PFSK-1 (cell line): ENCODE data around the gene BCL11B.

ENCODE experiments used
- FOXP2 ChIP-seq: optimal IDR thresholded peaks from 2 replicates; pipeline ENCODE3; 2011; ENCODE audit warnings: borderline replicate concordance, control low read depth, inconsistent platforms; ENCODE audit not compliant: insufficient read depth; ENCODE audit errors: extremely low read length, extremely low read depth
- POLR2AphosphoS5 ChIP-seq: IDR thresholded peaks from 2 replicates; pipeline ENCODE4 v1.6.1; 2012; ENCODE audit warnings: low read depth, mild to moderate bottlenecking, control low read depth, low read length, moderate library complexity
- SIN3A ChIP-seq: IDR thresholded peaks from 2 replicates; pipeline ENCODE4 v1.6.1; 2012; ENCODE audit warnings: mild to moderate bottlenecking, low read length, moderate library complexity, borderline replicate concordance; ENCODE audit not compliant: insufficient read depth
- TAF1 ChIP-seq: IDR thresholded peaks from 2 replicates; pipeline ENCODE4 v1.6.1; 2012; ENCODE audit warnings: low read length, control low read depth, borderline replicate concordance; ENCODE audit not compliant: insufficient read depth
- TF ChIP-seq, protein P1 (sequence below), 2 experiments: IDR thresholded peaks; 2 replicates each; pipeline versions ENCODE4 v1.6.1 to v1.8.0; 2011 to 2012; ENCODE audit warnings: low read depth in 2 of 2, low read length in 2 of 2, control low read depth in 1 of 2, inconsistent platforms in 1 of 2, mild to moderate bottlenecking in 1 of 2, moderate library complexity in 1 of 2; ENCODE audit not compliant: insufficient read depth in 1 of 2

The BCL11B gene

DNA sequence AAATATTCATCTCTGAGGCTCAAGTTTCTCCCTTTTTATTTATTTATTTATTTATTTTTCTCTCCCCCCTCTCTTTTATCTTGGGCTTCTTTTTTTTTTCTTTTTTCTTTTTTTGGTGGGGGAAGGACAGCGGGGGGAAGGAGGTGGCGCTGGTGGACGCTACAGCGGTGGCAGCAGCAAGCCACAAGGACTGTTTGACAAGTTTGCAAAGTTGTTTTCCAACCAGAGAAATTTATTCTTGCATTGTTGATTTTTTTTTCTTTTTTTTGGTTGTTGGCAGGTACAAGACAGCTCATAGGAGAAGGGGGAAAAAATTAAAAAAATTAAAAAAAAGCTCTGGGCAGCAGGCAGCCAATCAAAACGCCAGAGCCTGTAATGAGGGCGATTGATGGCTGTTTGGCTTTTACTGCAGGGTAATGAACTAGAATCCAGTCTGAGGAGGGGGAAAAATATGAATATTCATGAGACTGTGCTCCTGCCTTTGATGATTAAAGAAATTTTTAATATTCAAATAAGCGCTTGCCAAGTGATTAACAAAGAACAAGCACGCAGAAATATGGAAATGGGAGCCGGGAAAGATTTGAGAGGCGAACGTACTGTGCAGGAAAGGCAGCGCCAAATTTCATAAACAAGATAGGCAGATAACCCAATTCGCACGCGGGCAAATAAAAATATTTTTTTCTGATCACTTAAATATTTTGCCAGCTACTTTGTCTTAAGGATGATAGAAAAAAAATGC, 36.2 kb downstream of the BCL11B start:
- no peak for TF ChIP-seq TAF1
- TF ChIP-seq, protein P1, sequence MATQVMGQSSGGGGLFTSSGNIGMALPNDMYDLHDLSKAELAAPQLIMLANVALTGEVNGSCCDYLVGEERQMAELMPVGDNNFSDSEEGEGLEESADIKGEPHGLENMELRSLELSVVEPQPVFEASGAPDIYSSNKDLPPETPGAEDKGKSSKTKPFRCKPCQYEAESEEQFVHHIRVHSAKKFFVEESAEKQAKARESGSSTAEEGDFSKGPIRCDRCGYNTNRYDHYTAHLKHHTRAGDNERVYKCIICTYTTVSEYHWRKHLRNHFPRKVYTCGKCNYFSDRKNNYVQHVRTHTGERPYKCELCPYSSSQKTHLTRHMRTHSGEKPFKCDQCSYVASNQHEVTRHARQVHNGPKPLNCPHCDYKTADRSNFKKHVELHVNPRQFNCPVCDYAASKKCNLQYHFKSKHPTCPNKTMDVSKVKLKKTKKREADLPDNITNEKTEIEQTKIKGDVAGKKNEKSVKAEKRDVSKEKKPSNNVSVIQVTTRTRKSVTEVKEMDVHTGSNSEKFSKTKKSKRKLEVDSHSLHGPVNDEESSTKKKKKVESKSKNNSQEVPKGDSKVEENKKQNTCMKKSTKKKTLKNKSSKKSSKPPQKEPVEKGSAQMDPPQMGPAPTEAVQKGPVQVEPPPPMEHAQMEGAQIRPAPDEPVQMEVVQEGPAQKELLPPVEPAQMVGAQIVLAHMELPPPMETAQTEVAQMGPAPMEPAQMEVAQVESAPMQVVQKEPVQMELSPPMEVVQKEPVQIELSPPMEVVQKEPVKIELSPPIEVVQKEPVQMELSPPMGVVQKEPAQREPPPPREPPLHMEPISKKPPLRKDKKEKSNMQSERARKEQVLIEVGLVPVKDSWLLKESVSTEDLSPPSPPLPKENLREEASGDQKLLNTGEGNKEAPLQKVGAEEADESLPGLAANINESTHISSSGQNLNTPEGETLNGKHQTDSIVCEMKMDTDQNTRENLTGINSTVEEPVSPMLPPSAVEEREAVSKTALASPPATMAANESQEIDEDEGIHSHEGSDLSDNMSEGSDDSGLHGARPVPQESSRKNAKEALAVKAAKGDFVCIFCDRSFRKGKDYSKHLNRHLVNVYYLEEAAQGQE (IDR thresholded peaks at IDR 0.05; ENCODE audit: insufficient read depth in 1 of 2, low read depth in 2 of 2, low read length in 2 of 2) = no peak
- no peak for TF ChIP-seq POLR2AphosphoS5
- TF ChIP-seq FOXP2 = no peak
- TF ChIP-seq SIN3A = no peak

DNA sequence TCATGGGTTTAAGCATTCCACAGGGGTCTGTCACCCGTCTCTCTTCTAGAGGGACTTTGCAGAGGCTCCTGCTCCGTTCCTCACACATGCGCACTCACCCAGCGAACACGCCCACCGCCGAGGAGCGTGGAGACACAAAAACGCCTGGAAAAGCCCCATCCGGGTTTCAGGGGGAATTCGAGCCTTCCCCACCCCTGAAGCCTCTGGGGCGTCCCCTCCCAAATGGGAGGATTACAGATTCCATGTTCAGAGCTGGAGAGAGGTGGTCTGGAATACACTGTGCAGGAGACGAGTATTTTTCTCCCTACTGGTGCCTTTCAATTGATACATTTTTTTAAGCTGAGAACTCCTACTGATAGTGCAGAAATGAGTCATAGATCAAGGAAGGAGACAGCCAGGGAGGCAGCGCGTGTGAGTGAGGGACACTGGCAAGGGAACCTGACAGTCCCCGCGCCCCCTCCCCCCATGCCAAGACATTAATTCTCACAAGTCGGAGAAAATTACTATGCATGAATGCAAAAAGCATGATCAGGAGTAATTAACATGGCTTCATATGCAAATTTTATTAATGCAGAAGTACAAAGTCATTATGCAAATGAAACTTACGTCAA, 36.9 kb downstream of the BCL11B start:
- TF ChIP-seq FOXP2 (no peak), POLR2AphosphoS5 (no peak), SIN3A (no peak), TAF1 (no peak)
- TF ChIP-seq, protein P1 (IDR thresholded peaks at IDR 0.05; ENCODE audit: insufficient read depth in 1 of 2, low read depth in 2 of 2, low read length in 2 of 2) = no peak

DNA sequence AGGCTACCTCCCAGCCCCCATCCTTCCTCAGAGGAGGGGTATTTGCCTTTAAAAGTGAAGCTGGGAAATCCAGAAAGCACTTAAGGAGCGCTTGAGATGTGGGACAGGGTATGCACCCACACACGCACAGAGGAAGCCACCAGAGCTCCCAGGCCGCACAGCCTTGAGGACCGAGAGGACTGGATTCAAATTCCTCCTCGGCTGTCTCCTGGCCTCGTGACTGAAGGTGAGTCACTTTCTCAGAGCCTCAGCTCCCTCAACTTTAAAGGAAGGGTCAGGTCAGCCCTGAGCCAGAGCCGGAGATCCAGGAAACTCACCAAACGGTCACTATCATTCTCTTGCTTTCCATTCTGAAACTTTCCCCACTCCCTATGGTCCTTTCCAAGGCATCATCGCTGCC, 37.6 kb downstream of the BCL11B start:
- TF ChIP-seq SIN3A (no peak), FOXP2 (no peak), POLR2AphosphoS5 (no peak), TAF1 (no peak)
- TF ChIP-seq, protein P1 (IDR thresholded peaks at IDR 0.05; ENCODE audit: insufficient read depth in 1 of 2, low read depth in 2 of 2, low read length in 2 of 2) = no peak

DNA sequence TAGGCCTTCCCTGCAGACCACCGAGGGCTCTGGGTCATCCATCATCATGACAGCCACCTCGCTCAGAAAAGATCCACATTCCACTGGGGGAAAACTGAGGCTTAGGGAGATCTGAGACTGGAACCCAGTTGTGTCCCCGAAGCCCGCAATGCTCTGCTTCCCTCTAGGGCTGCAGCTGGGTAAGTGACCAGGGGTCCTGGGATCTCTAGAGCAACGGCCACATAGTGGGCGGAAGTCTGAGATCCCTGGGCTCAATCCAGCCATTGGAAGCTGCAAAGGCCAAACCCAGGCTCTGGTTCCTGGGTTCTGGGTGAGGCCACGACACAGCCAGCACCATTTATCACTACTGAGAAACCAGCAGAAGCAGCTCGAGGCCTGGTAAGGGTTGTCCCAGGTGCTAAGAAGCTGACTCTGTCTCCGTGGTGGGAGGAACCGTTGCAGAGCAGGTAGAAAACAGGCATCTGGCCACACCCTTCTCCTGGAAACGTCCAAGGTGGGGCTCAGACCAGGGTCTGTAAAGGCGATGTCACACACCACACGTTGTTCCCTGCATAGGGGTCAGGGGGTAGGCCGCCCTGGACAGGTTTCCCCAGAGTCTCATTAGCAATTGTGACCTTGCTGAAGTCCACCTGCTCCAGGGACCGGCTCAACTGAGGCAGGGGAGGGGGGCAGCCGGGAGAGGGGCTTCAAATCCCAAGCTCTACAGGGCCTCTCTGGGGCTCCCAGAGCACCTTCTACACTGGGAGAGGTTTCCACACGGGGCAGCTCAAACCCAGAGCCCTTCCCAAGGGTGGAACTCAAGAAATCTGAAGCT, 38.6 kb downstream of the BCL11B start:
- TF ChIP-seq POLR2AphosphoS5 (no peak), SIN3A (no peak), TAF1 (no peak), FOXP2 (no peak)
- TF ChIP-seq, protein P1 (IDR thresholded peaks at IDR 0.05; ENCODE audit: insufficient read depth in 1 of 2, low read depth in 2 of 2, low read length in 2 of 2) = no peak
